ENCODE results near the gene IFT88.

IFT88 gene

GRCh38 chr13:20544201-20544923, 22.6 kb upstream of the IFT88 start:
- TF ChIP-seq EZH2 (optimal IDR thresholded peaks at IDR 0.05; ENCODE audit: low read depth, low read length) (no peak), CTCF (IDR thresholded peaks at IDR 0.05; ENCODE audit: low read length) (no peak), EZH2phosphoT487 (IDR thresholded peaks at IDR 0.05; ENCODE audit: low read length) (no peak)
- H2AFZ ChIP-seq (ENCODE audit: low read length) = no peak overlapping the region
- no peak overlapping the region for H3K9ac ChIP-seq (ENCODE audit: low read length)
- no peak for DNase-seq
- no peaks in the 10 kb centered on the region for H3F3A ChIP-seq (ENCODE audit: insufficient read depth, low read length)
- no peaks in the 10 kb centered on the region for H3K9me3 ChIP-seq (replicated peaks; ENCODE audit: insufficient read depth, low read length)
- H4K20me1 ChIP-seq (ENCODE audit: insufficient read depth, low read length) = no peaks in the 10 kb centered on the region
- no peaks in the 10 kb centered on the region for H3K27me3 ChIP-seq (replicated peaks; ENCODE audit: insufficient read depth, low read length)
- no peak overlapping the region for H3K27ac ChIP-seq (ENCODE audit: low read length)
- no peaks in the 10 kb centered on the region for H3K36me3 ChIP-seq (replicated peaks; ENCODE audit: insufficient read depth, low read length)
- no peak overlapping the region for H3K4me2 ChIP-seq (ENCODE audit: low read depth, low read length)
- H3K4me1 ChIP-seq (ENCODE audit: low read length) = no peaks in the 10 kb centered on the region
- H3K9me2 ChIP-seq (replicated peaks; ENCODE audit: insufficient read depth, low read length) = no peaks in the 10 kb centered on the region
- H3K4me3 ChIP-seq (ENCODE audit: low read length) = no peak overlapping the region
- H3K79me2 ChIP-seq (ENCODE audit: low read length) = no peaks in the 10 kb centered on the region

- Histone ChIP-seq H3K79me2 (ENCODE audit: low read length) (no peaks in the 10 kb centered on the region), H3K4me3 (ENCODE audit: low read length) (no peak overlapping the region), H3F3A (ENCODE audit: insufficient read depth, low read length) (no peaks in the 10 kb centered on the region), H4K20me1 (ENCODE audit: insufficient read depth, low read length) (no peaks in the 10 kb centered on the region), H3K4me1 (ENCODE audit: low read length) (no peaks in the 10 kb centered on the region), H3K9ac (ENCODE audit: low read length) (no peak overlapping the region), H3K36me3 (replicated peaks; ENCODE audit: insufficient read depth, low read length) (no peaks in the 10 kb centered on the region), H3K27ac (ENCODE audit: low read length) (no peak overlapping the region), H3K9me2 (replicated peaks; ENCODE audit: insufficient read depth, low read length) (no peaks in the 10 kb centered on the region), H2AFZ (ENCODE audit: low read length) (no peak overlapping the region), H3K9me3 (replicated peaks; ENCODE audit: insufficient read depth, low read length) (no peaks in the 10 kb centered on the region), H3K27me3 (replicated peaks; ENCODE audit: insufficient read depth, low read length) (no peaks in the 10 kb centered on the region), H3K4me2 (ENCODE audit: low read depth, low read length) (no peak overlapping the region)
- DNase-seq = peak; percentile 11
- no peak for TF ChIP-seq CTCF (IDR thresholded peaks at IDR 0.05; ENCODE audit: low read length)
- TF ChIP-seq EZH2phosphoT487 (IDR thresholded peaks at IDR 0.05; ENCODE audit: low read length) = no peak
- TF ChIP-seq EZH2 (optimal IDR thresholded peaks at IDR 0.05; ENCODE audit: low read depth, low read length) = no peak
Measured at GRCh38 chr13:20546556-20546955, 20.4 kb upstream of the IFT88 start.

- H3K36me3 ChIP-seq (replicated peaks; ENCODE audit: insufficient read depth, low read length) = no peaks in the 10 kb centered on the region
- DNase-seq = no peak
- no peaks in the 10 kb centered on the region for H3K79me2 ChIP-seq (ENCODE audit: low read length)
- no peaks in the 10 kb centered on the region for H3K9me3 ChIP-seq (replicated peaks; ENCODE audit: insufficient read depth, low read length)
- H3K27me3 ChIP-seq (replicated peaks; ENCODE audit: insufficient read depth, low read length) = no peaks in the 10 kb centered on the region
- H3K27ac ChIP-seq (ENCODE audit: low read length) = no peak overlapping the region
- no peaks in the 10 kb centered on the region for H3K4me1 ChIP-seq (ENCODE audit: low read length)
- no peak overlapping the region for H3K4me2 ChIP-seq (ENCODE audit: low read depth, low read length)
- H3F3A ChIP-seq (ENCODE audit: insufficient read depth, low read length) = no peaks in the 10 kb centered on the region
- no peaks in the 10 kb centered on the region for H3K9me2 ChIP-seq (replicated peaks; ENCODE audit: insufficient read depth, low read length)
- TF ChIP-seq EZH2 (optimal IDR thresholded peaks at IDR 0.05; ENCODE audit: low read depth, low read length) (no peak), CTCF (IDR thresholded peaks at IDR 0.05; ENCODE audit: low read length) (no peak), EZH2phosphoT487 (IDR thresholded peaks at IDR 0.05; ENCODE audit: low read length) (no peak)
- H4K20me1 ChIP-seq (ENCODE audit: insufficient read depth, low read length) = no peaks in the 10 kb centered on the region
- H3K9ac ChIP-seq (ENCODE audit: low read length) = no peak overlapping the region
- H3K4me3 ChIP-seq (ENCODE audit: low read length) = no peak overlapping the region
- H2AFZ ChIP-seq (ENCODE audit: low read length) = no peak overlapping the region
Measured at GRCh38 chr13:20547479-20547908, 19.5 kb upstream of the IFT88 start.

Data from MM.1S (cell line).